Measurements from ENCODE around the gene ENPP7. TPM values are rescaled to one million over a fixed set of nuclear protein-coding genes. Genes with fewer than 3 reads are reported as not detected.

Gene ENPP7
- total RNA-seq, 2 experiments from 2014 or later: not detected

GRCh38 chr17:79728908-79729471 is 1.8 kb upstream of the ENPP7 start:
- Mint-ChIP-seq H3K4me3 (peak overlapping the region; percentile 69), H3K27ac (no peak overlapping the region), H3K9me3 (no peaks in the 10 kb centered on the region), H3K4me1 (ENCODE audit: low read depth) (peaks cover 11% of the 10 kb centered on the region), H3K27me3 (ENCODE audit: low read depth) (no peaks in the 10 kb centered on the region), H3K36me3 (ENCODE audit: low read depth) (no peaks in the 10 kb centered on the region)
- intact Hi-C loops (cut with micrococcal nuclease): no loop called here
- DNase-seq: no peak
- CTCF ChIA-PET: interaction anchor here (1.8 kb wide), 1 partner anchor 12 kb away, joined by 10 read pairs; no protein-coding TSS in a partner anchor

GRCh38 chr17:79729761-79730160 is 982 bp upstream of the ENPP7 start:
- no peak overlapping the region for H3K27ac Mint-ChIP-seq
- no peaks in the 10 kb centered on the region for H3K27me3 Mint-ChIP-seq (ENCODE audit: low read depth)
- no peaks in the 10 kb centered on the region for H3K9me3 Mint-ChIP-seq
- DNase-seq: no peak
- H3K36me3 Mint-ChIP-seq (ENCODE audit: low read depth): no peaks in the 10 kb centered on the region
- CTCF ChIA-PET: no interaction called here
- peaks cover 11% of the 10 kb centered on the region for H3K4me1 Mint-ChIP-seq (ENCODE audit: low read depth)
- intact Hi-C loops (cut with micrococcal nuclease): no loop called here
- H3K4me3 Mint-ChIP-seq: no peak overlapping the region

GRCh38 chr17:79730437-79730768 is 340 bp upstream of the ENPP7 start:
- intact Hi-C loops (cut with micrococcal nuclease): no loop called here
- Mint-ChIP-seq H3K4me1 (ENCODE audit: low read depth) (peaks cover 11% of the 10 kb centered on the region), H3K36me3 (ENCODE audit: low read depth) (no peaks in the 10 kb centered on the region), H3K27ac (no peak overlapping the region), H3K27me3 (ENCODE audit: low read depth) (no peaks in the 10 kb centered on the region), H3K9me3 (no peaks in the 10 kb centered on the region), H3K4me3 (no peak overlapping the region)
- CTCF ChIA-PET: no interaction called here
- DNase-seq: no peak

- intact Hi-C loops (cut with micrococcal nuclease): no loop called here
- CTCF ChIA-PET: interaction anchor here (1.6 kb wide), 1 partner anchor 9 kb away, joined by 12 read pairs; no protein-coding TSS in a partner anchor
- H3K4me1 Mint-ChIP-seq (ENCODE audit: low read depth): peaks cover 11% of the 10 kb centered on the region
- no peaks in the 10 kb centered on the region for H3K36me3 Mint-ChIP-seq (ENCODE audit: low read depth)
- peaks cover 3% of the 10 kb centered on the region for H3K27me3 Mint-ChIP-seq (ENCODE audit: low read depth)
- no peak for DNase-seq
- H3K27ac Mint-ChIP-seq: no peak overlapping the region
- no peaks in the 10 kb centered on the region for H3K9me3 Mint-ChIP-seq
- H3K4me3 Mint-ChIP-seq: no peak overlapping the region
Measured at GRCh38 chr17:79732254-79732653, 1.5 kb downstream of the ENPP7 start.

- H3K27me3 Mint-ChIP-seq (ENCODE audit: low read depth): peaks cover 3% of the 10 kb centered on the region
- CTCF ChIA-PET: interaction anchor here (1.6 kb wide), 1 partner anchor 8 kb away, joined by 12 read pairs; no protein-coding TSS in a partner anchor
- no peak overlapping the region for H3K27ac Mint-ChIP-seq
- H3K4me3 Mint-ChIP-seq: peak overlapping the region; percentile 7
- H3K36me3 Mint-ChIP-seq (ENCODE audit: low read depth): no peaks in the 10 kb centered on the region
- intact Hi-C loops (cut with micrococcal nuclease): no loop called here
- H3K4me1 Mint-ChIP-seq (ENCODE audit: low read depth): peaks cover 8% of the 10 kb centered on the region
- DNase-seq: no peak
- H3K9me3 Mint-ChIP-seq: no peaks in the 10 kb centered on the region
Measured at GRCh38 chr17:79732804-79733691, 2.3 kb downstream of the ENPP7 start.

- DNase-seq: no peak
- H3K36me3 Mint-ChIP-seq (ENCODE audit: low read depth): no peaks in the 10 kb centered on the region
- no peak overlapping the region for H3K4me3 Mint-ChIP-seq
- H3K27me3 Mint-ChIP-seq (ENCODE audit: low read depth): peaks cover 4% of the 10 kb centered on the region
- CTCF ChIA-PET: interaction anchor here (1.6 kb wide), 1 partner anchor 8 kb away, joined by 12 read pairs; no protein-coding TSS in a partner anchor
- no peaks in the 10 kb centered on the region for H3K9me3 Mint-ChIP-seq
- intact Hi-C loops (cut with micrococcal nuclease): no loop called here
- H3K27ac Mint-ChIP-seq: no peak overlapping the region
- H3K4me1 Mint-ChIP-seq (ENCODE audit: low read depth): peaks cover 8% of the 10 kb centered on the region
Measured at GRCh38 chr17:79733692-79734070, 2.9 kb downstream of the ENPP7 start.

- no peak for DNase-seq
- H3K36me3 Mint-ChIP-seq (ENCODE audit: low read depth): no peaks in the 10 kb centered on the region
- intact Hi-C loops (cut with micrococcal nuclease): no loop called here
- peaks cover 4% of the 10 kb centered on the region for H3K4me1 Mint-ChIP-seq (ENCODE audit: low read depth)
- no peak overlapping the region for H3K27ac Mint-ChIP-seq
- H3K9me3 Mint-ChIP-seq: no peaks in the 10 kb centered on the region
- H3K27me3 Mint-ChIP-seq (ENCODE audit: low read depth): peaks cover 18% of the 10 kb centered on the region
- no peak overlapping the region for H3K4me3 Mint-ChIP-seq
- CTCF ChIA-PET: no interaction called here
Measured at GRCh38 chr17:79735096-79735495, 4.4 kb downstream of the ENPP7 start.

- CTCF ChIA-PET: no interaction called here
- no peak overlapping the region for H3K4me3 Mint-ChIP-seq
- H3K27ac Mint-ChIP-seq: no peak overlapping the region
- H3K36me3 Mint-ChIP-seq (ENCODE audit: low read depth): no peaks in the 10 kb centered on the region
- peaks cover 4% of the 10 kb centered on the region for H3K4me1 Mint-ChIP-seq (ENCODE audit: low read depth)
- no peaks in the 10 kb centered on the region for H3K9me3 Mint-ChIP-seq
- DNase-seq: no peak
- intact Hi-C loops (cut with micrococcal nuclease): no loop called here
- H3K27me3 Mint-ChIP-seq (ENCODE audit: low read depth): peaks cover 24% of the 10 kb centered on the region
Measured at GRCh38 chr17:79737046-79737921, 6.5 kb downstream of the ENPP7 start.

GRCh38 chr17:79737922-79738578 is 7.3 kb downstream of the ENPP7 start:
- Mint-ChIP-seq H3K27me3 (ENCODE audit: low read depth) (peaks cover 24% of the 10 kb centered on the region), H3K27ac (no peak overlapping the region), H3K4me3 (no peak overlapping the region), H3K36me3 (ENCODE audit: low read depth) (no peaks in the 10 kb centered on the region), H3K4me1 (ENCODE audit: low read depth) (peaks cover under 1% of the 10 kb centered on the region), H3K9me3 (no peaks in the 10 kb centered on the region)
- no peak for DNase-seq
- CTCF ChIA-PET: no interaction called here
- intact Hi-C loops (cut with micrococcal nuclease): no loop called here

GRCh38 chr17:79738643-79739042 is 7.9 kb downstream of the ENPP7 start:
- peaks cover 24% of the 10 kb centered on the region for H3K27me3 Mint-ChIP-seq (ENCODE audit: low read depth)
- no peaks in the 10 kb centered on the region for H3K9me3 Mint-ChIP-seq
- intact Hi-C loops (cut with micrococcal nuclease): no loop called here
- CTCF ChIA-PET: no interaction called here
- H3K4me3 Mint-ChIP-seq: no peak overlapping the region
- DNase-seq: no peak
- H3K4me1 Mint-ChIP-seq (ENCODE audit: low read depth): no peaks in the 10 kb centered on the region
- no peak overlapping the region for H3K27ac Mint-ChIP-seq
- no peaks in the 10 kb centered on the region for H3K36me3 Mint-ChIP-seq (ENCODE audit: low read depth)

GRCh38 chr17:79739148-79740062 is 8.7 kb downstream of the ENPP7 start:
- intact Hi-C loops (cut with micrococcal nuclease): no loop called here
- CTCF ChIA-PET: no interaction called here
- Mint-ChIP-seq H3K9me3 (no peaks in the 10 kb centered on the region), H3K27me3 (ENCODE audit: low read depth) (peaks cover 24% of the 10 kb centered on the region), H3K27ac (no peak overlapping the region), H3K4me3 (no peak overlapping the region), H3K36me3 (ENCODE audit: low read depth) (no peaks in the 10 kb centered on the region), H3K4me1 (ENCODE audit: low read depth) (no peaks in the 10 kb centered on the region)
- no peak for DNase-seq
